HG02870 (cell line): ENCODE results near the gene PCNA.
"Not testable (repeated sequence)": the region's sequence is repeated elsewhere in the genome, so short reads cannot be mapped to it uniquely, and the experiment has no call there.

ENCODE experiments used
- ATAC-seq: cut with Tn5 transposase; IDR thresholded peaks from one replicate; pipeline ENCODE4 v1.9.1; 2021; ENCODE audit warnings: mild to moderate bottlenecking, moderate library complexity; ENCODE audit not compliant: unreplicated experiment

PCNA gene

GRCh38 chr20:5099909-5100308 is 19.8 kb downstream of the PCNA start:
- not testable (repeated sequence) for ATAC-seq

DNA sequence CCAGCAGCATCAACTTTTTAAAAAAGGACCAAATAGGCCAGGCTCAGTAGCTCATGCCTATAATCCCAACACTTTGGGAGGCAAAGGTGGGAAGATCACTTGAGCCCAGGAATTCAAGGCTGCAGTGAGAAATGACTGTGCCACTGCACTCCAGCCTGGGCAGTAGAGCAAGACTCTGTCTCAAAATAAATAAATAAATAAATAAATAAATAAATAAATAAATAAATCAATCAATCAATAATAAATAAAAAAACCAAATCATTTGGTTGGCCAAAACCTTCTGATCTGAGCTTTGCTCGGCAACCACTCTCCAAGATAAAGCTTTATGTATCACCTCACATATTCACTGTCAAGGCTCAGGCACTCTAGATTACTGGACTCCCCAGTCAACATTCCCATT is 20.7 kb downstream of the PCNA start:
- ATAC-seq = not testable (repeated sequence)

DNA sequence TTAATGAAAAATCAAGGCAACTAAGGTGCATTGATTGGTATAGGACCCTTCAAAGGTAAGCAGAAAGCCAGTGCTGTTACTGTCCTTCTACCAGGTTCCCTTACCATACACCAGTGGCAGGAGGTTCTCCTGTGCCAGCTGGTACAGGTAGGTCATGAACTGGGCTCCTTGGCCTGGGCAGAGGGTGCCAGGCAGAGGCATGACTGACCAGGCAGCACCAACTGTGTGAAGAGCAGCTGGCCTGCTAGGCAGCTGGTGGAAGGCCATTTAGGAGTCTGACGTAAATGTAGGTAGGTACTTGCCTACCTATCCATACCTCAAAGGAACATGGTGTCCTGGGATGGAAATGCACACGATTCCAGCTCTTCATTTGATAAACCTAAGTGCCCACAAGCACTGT is 23.3 kb downstream of the PCNA start:
- ATAC-seq = no peak

DNA sequence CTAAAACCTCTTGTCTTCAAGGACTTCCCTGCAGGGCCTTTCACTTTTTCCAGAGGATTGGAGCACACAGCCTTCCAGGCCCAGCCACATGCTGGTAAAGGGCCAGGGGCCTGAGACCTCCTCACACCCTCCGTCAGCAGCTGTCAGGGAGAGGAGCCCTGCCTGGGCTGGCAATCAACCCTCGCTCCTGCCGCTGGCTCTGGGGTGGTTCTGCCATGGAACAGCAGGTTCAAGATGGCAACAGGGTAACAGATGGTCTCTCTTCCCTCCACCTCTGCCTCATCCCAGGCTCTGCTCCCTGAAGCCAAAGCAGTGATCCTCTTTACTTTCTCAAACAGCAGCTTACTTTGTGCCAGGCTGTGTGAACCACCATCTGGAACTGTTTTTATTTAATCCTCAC is 23.8 kb downstream of the PCNA start:
- ATAC-seq = no peak

DNA sequence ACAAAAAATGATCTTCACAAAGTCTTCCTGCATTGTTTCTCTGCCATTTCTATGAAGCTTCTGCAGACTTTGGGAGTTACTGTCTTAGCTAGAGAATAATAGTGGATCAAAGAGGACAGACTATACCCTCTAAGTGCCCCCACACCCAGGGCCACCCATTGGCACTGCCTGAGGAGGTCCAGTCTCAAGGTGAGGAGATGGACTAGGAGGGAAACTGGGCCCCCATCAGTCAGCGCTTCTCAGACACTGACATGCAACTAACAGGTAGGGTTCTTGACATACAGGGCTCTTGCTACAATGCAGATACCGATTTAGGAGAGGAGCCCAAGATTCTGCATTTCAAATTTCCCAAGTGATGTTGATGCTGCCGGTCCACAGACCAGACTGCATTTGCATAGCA is 24.3 kb downstream of the PCNA start:
- ATAC-seq = no peak

DNA sequence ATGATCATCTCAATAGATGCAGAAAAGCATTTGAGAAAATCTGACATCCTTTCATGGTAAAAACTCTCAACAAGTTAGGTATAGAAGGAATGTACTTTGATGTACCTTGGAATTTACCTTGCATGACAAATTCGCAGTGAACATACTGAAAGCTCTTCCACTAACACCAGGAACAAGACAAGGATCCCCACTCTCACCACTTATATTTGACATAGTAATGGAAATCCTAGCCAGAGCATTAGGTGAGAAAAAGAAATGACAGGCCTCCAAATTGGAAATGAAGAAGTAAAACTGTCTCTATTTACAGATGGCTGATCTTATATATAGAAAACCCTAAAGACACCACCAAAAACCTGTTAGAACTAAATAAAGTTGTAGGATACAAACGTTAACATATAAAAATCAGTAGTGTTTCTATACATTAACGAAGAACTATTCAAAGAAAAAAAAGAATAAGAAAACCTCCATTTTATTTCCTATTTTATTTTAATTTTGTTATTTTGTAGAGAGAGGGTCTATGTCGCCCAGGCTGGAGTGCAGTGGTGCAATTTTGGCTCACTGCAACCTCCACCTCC is 26.9 kb downstream of the PCNA start:
- no peak for ATAC-seq

DNA sequence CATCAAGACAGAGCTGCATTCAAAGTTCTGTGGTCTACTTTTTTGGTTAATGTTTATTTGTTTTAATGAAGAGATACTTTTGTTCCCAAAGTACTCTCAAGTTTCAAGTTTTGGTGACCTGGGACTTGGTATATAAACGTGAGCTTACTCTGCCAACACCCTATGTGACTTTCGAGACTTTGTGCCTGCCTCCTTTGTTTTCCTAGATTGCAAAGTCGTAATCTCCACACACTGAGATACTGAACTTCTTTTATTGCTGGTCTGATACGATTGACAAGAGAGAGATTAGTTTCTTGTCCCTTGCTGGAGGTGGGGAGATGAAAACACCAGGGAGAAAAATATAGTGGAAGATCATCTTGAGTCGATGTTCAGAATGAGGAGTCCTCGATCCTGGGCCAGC is 27.9 kb downstream of the PCNA start:
- ATAC-seq = no peak

GRCh38 chr20:5090191-5090590 is 29.6 kb downstream of the PCNA start:
- no peak for ATAC-seq

DNA sequence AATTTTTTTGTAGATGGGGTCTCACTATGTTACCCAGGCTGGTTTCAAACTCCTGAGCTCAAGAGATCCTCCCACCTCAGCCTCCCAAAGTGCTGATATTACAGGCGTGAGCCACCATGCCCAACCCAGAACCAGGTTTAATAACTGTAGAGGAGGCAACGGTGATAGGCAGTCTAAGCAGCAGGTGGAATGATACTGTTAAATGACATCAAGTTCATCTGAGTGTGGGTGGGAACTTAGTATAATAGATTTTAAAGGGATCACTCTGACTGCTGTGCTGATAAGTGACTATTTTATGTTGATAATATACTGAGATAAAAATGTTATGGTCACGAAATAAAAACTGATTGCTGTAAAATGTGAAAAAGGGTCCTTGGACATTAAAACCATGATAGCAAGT is 31.1 kb downstream of the PCNA start:
- ATAC-seq = no peak

- no peak for ATAC-seq
Observed at GRCh38 chr20:5085380-5085779, 34.4 kb downstream of the PCNA start.

DNA sequence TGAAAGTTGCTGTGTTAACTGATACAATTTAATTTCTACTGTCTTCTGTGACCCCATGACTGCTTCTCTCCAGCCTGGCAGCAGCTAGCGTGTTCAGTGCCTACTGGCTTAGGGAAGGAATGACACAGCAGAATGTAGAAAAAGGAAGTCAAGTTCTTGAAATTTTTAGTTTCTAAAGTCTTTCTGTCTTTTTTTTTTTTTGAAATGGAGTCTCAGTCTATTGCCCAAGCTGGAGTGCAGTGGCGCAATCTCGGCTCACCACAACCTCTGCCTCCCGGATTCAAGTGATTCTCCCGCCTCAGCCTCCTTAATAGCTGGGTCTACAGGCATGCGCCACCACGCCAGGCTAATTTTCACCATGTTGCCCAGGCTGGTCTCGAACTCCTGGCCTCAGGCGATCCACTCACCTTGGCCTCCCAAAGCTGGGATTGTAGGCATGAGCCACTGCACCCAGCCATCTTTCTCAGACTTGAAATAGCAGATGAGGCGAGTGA is 39.3 kb downstream of the PCNA start:
- no peak for ATAC-seq

- peak; percentile 96 for ATAC-seq
Observed at GRCh38 chr20:5078399-5078958, 41.3 kb downstream of the PCNA start.

GRCh38 chr20:5077761-5078387 is 41.9 kb downstream of the PCNA start:
- ATAC-seq = no peak

- ATAC-seq = not testable (repeated sequence)
Observed at GRCh38 chr20:5076913-5077312, 42.8 kb downstream of the PCNA start.

GRCh38 chr20:5074232-5074674 is 45.5 kb downstream of the PCNA start:
- ATAC-seq = peak; percentile 27

- ATAC-seq = no peak
Observed at GRCh38 chr20:5073660-5074231, 46.0 kb downstream of the PCNA start.

DNA sequence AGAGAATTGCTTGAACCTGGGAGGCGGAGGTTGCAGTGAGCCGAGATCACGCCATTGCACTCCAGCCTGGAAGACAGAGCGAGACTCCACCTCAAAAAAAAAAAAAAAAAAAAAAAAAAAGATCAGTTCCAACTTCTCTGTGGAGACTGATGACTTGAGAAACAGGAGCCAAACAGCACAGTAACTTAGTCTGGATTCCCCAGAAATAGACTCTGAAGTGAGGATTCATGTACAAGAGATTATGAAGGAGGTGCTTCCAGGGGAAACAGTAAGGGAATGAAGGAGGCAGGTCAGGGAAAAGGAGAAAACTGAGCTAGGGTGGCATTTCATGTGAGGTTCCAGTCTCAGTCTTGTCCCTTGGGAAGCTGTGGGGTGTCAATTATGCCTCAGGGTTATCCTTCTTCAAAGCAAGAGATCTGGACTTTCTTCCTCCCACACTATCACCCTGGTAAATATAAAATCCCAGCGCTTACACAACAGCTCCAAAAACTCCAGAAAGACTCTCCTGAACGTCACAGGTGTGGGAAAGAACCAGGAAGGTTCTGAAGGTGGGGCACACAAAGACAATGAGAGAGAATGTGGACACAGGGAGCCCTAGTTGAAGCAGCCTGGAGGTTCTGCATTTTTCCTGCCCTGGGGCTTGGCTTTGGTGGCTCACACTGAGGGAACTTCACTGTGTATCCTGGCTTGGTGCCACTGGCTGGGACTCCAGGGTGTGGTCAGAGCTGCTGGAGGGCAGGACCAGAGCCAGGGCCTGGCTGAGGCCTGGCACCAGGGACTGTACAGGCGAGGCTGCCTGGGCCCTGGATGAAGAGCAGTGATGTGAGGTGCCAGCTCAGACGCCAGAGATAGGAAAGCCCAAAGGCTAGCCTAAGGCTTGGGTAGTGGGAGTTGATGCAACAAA is 46.8 kb downstream of the PCNA start:
- ATAC-seq = no peak

DNA sequence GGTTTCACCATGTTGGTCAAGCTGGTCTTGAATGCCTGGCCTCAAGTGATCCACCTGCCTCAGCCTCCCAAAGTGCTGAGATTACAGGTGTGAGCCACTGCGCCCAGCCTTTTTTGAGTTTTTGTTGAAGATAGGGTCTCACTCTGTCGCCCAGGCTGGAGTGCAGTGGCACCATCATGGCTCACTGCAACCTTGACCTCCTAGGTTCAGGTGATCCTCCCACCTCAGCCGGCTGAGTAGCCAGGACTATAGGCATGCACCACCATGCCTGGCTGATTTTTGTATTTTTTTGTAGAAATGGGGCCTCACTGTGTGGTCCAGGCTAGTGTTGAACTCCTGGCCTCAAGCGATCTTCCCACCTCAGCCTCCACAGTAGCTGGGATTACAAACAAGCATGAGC is 47.8 kb downstream of the PCNA start:
- not testable (repeated sequence) for ATAC-seq

- no peak for ATAC-seq
Observed at GRCh38 chr20:5070570-5070969, 49.2 kb downstream of the PCNA start.

DNA sequence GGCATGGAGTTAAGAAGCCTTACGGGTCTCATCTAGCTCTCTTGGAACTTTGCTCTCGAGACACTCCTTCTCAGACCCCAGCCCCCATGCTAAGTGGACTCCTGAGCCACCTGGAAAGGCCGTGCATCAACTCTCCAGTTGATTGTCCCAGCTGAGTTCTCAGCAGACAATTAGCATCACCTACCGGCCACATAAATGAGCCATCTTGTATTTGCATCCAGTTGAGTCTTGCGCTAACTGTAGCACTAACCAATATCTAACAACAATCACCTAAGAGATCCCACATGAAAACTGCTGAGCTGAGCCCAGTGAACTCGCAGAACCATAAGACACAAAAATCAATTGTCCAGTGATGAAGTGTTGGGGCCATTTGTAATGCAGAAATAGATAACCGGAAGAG is 49.7 kb downstream of the PCNA start:
- no peak for ATAC-seq

DNA sequence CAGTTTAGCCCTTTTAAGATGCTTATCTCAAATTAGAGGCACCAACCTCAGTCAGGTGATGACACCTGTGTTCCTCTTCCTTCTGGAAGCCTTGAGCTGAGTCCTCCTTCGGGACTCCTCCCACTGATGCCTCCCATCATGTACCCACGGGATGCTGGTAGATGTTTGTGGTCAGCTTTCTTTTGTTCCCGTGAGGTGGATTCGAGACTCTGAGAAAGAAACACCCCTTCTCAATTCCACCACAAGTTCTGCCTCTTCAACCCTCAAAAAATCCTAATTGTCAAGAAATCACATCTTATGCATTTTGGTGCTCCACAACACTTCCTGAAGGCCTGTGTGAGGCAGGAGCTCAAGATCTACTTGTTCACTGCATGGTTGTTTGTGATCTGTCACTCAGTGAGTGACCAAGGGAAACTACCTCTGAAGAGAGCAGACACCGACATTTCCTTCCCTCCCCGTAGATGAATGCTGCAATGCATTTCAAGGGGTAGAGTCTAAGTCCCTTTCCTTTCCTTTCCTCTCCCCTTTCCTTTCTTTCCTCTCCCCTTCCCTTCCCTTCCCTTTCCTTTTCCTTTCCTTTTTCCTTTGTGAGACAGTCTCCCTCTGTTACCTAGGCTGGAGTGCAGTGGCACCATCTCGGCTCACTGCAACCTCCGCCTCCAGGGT is 50.5 kb downstream of the PCNA start:
- no peak for ATAC-seq
